Hindlimb muscle (tissue), 1 donor: ENCODE data around the gene LTF. TPM values are rescaled to one million over a fixed set of nuclear protein-coding genes. Genes with fewer than 3 reads are reported as not detected.
"Not testable (repeated sequence)": the region's sequence is repeated elsewhere in the genome, so short reads cannot be mapped to it uniquely, and the experiment has no call there.

ENCODE experiments used
- DNase-seq: peaks from one replicate; pipeline ENCODE4 v3.0.0-alpha.2; 2013
- polyA plus RNA-seq: library from polyadenylated mRNA; unstranded; fragments of 120-200 nt; gene quantifications from one replicate; pipeline ENCODE4 v1.2.1, GENCODE V29; 2013; ENCODE audit not compliant: insufficient read length

The LTF gene
- polyA plus RNA-seq, 1 donor, result 3.7 TPM

DNA sequence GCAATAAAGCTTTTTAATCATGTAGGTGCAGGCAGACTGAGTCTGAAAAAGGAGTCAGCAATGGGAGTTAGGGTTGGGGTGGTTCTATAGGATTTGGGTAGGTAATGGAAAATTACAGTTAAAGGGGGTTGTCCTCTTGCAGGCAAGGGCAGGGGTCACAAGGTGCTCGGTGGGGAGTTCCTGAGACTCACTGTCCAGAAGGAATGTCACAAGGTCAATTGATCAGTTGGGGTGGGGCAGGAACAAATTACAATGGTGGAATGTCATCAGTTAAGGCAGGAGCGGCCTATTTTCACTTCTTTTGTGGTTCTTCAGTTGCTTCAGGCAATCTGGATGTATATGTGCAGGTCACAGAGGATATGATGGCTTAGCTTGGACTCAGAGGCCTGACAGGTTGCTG is 71.7 kb downstream of the LTF start:
- no peak for DNase-seq

DNA sequence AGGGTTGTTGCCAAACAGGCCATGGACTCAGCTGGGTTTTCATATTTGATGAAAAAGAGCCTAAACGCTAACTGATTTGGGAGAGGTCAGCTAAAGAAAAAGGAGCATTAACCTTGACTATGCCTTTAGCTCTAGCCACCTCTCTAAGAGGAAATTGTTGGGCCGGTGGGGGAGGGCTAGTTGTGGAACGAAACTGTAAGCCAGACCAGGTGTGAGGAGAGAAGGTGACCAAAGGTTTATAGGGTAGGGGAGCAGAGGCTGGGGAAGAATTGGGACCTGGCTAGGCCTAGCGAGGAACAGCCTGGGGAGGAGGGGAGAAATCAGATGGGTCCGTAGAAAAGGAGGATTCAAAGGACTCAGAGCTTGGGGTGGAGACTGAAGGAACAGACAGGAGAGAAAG is 73.2 kb downstream of the LTF start:
- not testable (repeated sequence) for DNase-seq

DNA sequence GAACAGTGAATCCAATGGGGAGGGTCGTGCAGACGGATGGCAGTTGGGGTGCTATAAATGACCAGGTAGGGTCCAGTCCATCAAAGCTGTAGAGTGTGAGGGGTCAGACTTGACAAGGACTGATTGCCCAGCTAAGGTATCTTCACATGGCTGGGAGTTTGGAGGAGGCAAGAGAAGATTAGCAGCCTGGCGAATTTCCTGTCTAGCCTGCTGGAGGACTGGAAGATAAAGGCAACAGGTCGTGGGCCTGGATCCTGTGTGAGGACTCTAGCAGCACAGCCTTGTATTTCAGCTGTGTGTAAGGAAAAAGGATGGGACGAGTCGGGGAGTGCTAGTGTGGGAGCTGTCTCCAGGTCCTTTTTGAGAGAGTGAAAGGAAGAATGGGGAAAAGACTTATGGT is 75.4 kb downstream of the LTF start:
- no peak for DNase-seq

DNA sequence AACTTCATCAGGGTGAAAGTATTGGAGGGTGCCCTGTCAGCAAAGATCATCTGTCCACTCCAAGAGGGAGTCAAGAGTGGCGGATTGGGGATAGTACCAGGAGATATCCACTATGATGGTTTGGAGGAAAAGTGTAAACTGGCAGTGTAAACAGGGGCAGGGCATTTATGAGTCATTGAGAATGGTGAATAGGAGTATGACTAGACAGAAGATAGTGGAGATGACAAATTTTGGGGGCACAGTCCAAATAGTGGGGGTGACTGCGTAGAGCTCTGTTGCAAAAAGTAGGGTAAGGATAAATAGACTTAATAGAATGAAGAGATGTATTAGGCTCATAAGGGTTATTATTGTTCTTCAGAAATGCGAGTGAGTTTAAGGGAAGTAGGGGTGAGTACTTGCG is 75.9 kb downstream of the LTF start:
- not testable (repeated sequence) for DNase-seq

DNA sequence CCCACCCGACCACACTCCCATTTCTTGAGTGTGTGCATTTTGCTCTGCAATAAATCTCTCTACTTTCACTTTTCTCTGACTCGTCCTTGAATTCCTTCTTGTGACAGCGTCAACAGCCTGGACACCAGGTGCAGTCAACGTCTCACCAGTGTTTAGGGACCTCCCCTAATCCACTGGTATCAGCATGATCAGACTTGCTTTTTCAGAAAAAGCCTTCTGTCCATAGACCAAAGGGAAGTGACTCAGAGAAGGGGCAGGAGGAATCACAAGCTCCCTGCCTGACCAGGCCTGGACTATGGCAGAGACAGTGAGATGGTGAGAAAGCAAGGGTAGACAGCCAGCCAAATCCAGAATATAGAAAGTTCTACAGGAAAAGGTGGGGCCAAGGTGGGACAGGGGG is 78.5 kb downstream of the LTF start:
- no peak for DNase-seq

Other genes with a start within 250 kb of the LTF start
- gene CCR3, start 222.4 kb downstream of the LTF start, polyA plus RNA-seq, result not detected
- gene CCR2, start 110.8 kb downstream of the LTF start, polyA plus RNA-seq, result 0.58 TPM
- 0.52 TPM for gene CCR5, start 94.0 kb downstream of the LTF start, polyA plus RNA-seq
- gene CCRL2, start 57.6 kb downstream of the LTF start, polyA plus RNA-seq, result 0.74 TPM
- 0.25 TPM for gene RTP3, start 33.1 kb upstream of the LTF start, polyA plus RNA-seq
- gene LRRC2, start 101.4 kb upstream of the LTF start, polyA plus RNA-seq, result 5.9 TPM
- gene FAM240A, start 147.6 kb upstream of the LTF start, polyA plus RNA-seq, result 0.26 TPM
- gene ALS2CL, start 228.8 kb upstream of the LTF start, polyA plus RNA-seq, result 6.3 TPM
- 0.63 TPM for gene TMIE, start 236.5 kb upstream of the LTF start, polyA plus RNA-seq